GM12874 (cell line): ENCODE measurements around the gene SULT1A2.

Experiments used
- CTCF ChIP-seq: IDR thresholded peaks from 2 replicates; pipeline ENCODE4 v1.5.1; 2011; ENCODE audit warnings: low read depth, mild to moderate bottlenecking, control low read depth, low read length, moderate library complexity; ENCODE audit not compliant: insufficient read depth

SULT1A2 gene

GRCh38 chr16:28542646-28543045 is 54.2 kb downstream of the SULT1A2 start:
- TF ChIP-seq CTCF = no peak
